Fibroblast of lung (primary cell): Measurements from ENCODE around the gene FSD1L. TPM values are rescaled to one million over a fixed set of nuclear protein-coding genes. Genes with fewer than 3 reads are reported as not detected.

Experiments
- DNase-seq, 2 donors: peaks; one replicate each; pipeline versions ENCODE4 v3.0.0 to v3.0.0-alpha.2; 2010; ENCODE audit warnings: low read depth in 2 of 2
- H2AFZ ChIP-seq: 2 replicates; pipeline ENCODE4 v1.5.1; 2012; ENCODE audit warnings: low read length, control low read depth, inconsistent platforms
- H3K27ac ChIP-seq: 2 replicates; pipeline ENCODE4 v1.5.1; 2011; ENCODE audit warnings: low read length, control low read depth; ENCODE audit not compliant: insufficient read depth
- H3K27me3 ChIP-seq: 2 replicates; pipeline ENCODE4 v1.5.1; 2011; ENCODE audit warnings: mild to moderate bottlenecking, low read length; ENCODE audit not compliant: control insufficient read depth, insufficient read depth
- H3K36me3 ChIP-seq: 2 replicates; pipeline ENCODE4 v1.5.1; 2011; ENCODE audit warnings: low read length; ENCODE audit not compliant: control insufficient read depth, insufficient read depth
- H3K4me1 ChIP-seq: 2 replicates; pipeline ENCODE4 v1.5.1; 2011; ENCODE audit warnings: low read length; ENCODE audit not compliant: control insufficient read depth, insufficient read depth; ENCODE audit errors: extremely low read depth
- H3K4me2 ChIP-seq: 2 replicates; pipeline ENCODE4 v1.5.1; 2011; ENCODE audit warnings: low read length, control low read depth; ENCODE audit not compliant: insufficient read depth; ENCODE audit errors: extremely low read depth
- H3K4me3 ChIP-seq, 4 experiments: fragments of 200-600 bp in 1 of 4; sonication (generic) in 1 of 4; replicated peaks in 1 of 4; 2 replicates each; pipeline ENCODE4 v1.5.1; 2011 to 2016; ENCODE audit warnings: low read length in 4 of 4, low read depth in 3 of 4, mild to moderate bottlenecking in 3 of 4, control low read depth in 2 of 4, inconsistent platforms in 1 of 4, mixed read lengths in 1 of 4; ENCODE audit not compliant: insufficient read depth in 1 of 4; ENCODE audit errors: control extremely low read depth in 1 of 4
- H3K79me2 ChIP-seq: 2 replicates; pipeline ENCODE4 v1.5.1; 2012; ENCODE audit warnings: mild to moderate bottlenecking, low read length, inconsistent platforms; ENCODE audit not compliant: control insufficient read depth, insufficient read depth
- H3K9ac ChIP-seq: 2 replicates; pipeline ENCODE4 v1.5.1; 2011; ENCODE audit warnings: mild to moderate bottlenecking, low read length, control low read depth; ENCODE audit not compliant: insufficient read depth
- H3K9me3 ChIP-seq: 2 replicates; pipeline ENCODE4 v1.5.1; 2012; ENCODE audit warnings: low read depth, low read length; ENCODE audit not compliant: control insufficient read depth, insufficient read depth
- H4K20me1 ChIP-seq: 2 replicates; pipeline ENCODE4 v1.5.1; 2011; ENCODE audit warnings: low read length; ENCODE audit not compliant: control insufficient read depth, insufficient read depth; ENCODE audit errors: extremely low read depth
- EZH2 ChIP-seq: IDR thresholded peaks from 2 replicates; pipeline ENCODE4 v1.5.1; 2012; ENCODE audit warnings: low read length, control low read depth, mild to moderate bottlenecking; ENCODE audit errors: missing control alignments
- polyA plus RNA-seq, 2 donors: library from polyadenylated mRNA; depleted of rRNA in 1 of 2; stranded (reverse) in 1 of 2; unstranded in 1 of 2; fragments of >200 nt; gene quantifications; 2 replicates each; pipeline ENCODE4 v1.2.1, GENCODE V29; 2011 to 2012; ENCODE audit warnings: missing spikeins in 1 of 2
- total RNA-seq: library from RNA; depleted of rRNA; stranded (reverse); fragments of >200 nt; gene quantifications from 2 replicates; pipeline ENCODE4 v1.2.1, GENCODE V29; 2014
- TF ChIP-seq, protein P1 (sequence below), 2 donors: IDR thresholded peaks in 1 of 2; conservative IDR thresholded peaks in 1 of 2; 1 replicate in 1 of 2; 2 replicates in 1 of 2; pipeline ENCODE4 v1.5.1; 2011 to 2012; ENCODE audit warnings: low read length in 2 of 2, control low read depth in 1 of 2, inconsistent platforms in 1 of 2, low read depth in 1 of 2, mild to moderate bottlenecking in 1 of 2

FSD1L gene
- total and polyA plus RNA-seq, 2 donors (not counting 1 experiment from before 2014, with no cell fraction given) = 4.0 to 6.1 TPM

GRCh38 chr9:105531530-105531929 lies 83.7 kb downstream of the FSD1L start:
- H3K36me3 ChIP-seq = no peaks in the 10 kb centered on the region
- no peaks in the 10 kb centered on the region for H3K27me3 ChIP-seq
- DNase-seq = no peak
- H3K27ac ChIP-seq = no peak overlapping the region
- H3K9me3 ChIP-seq = no peaks in the 10 kb centered on the region
- H4K20me1 ChIP-seq = no peaks in the 10 kb centered on the region
- H3K79me2 ChIP-seq = no peaks in the 10 kb centered on the region
- H3K4me1 ChIP-seq = no peaks in the 10 kb centered on the region
- H3K9ac ChIP-seq = no peak overlapping the region
- no peak overlapping the region for H3K4me2 ChIP-seq
- TF ChIP-seq, protein P1, sequence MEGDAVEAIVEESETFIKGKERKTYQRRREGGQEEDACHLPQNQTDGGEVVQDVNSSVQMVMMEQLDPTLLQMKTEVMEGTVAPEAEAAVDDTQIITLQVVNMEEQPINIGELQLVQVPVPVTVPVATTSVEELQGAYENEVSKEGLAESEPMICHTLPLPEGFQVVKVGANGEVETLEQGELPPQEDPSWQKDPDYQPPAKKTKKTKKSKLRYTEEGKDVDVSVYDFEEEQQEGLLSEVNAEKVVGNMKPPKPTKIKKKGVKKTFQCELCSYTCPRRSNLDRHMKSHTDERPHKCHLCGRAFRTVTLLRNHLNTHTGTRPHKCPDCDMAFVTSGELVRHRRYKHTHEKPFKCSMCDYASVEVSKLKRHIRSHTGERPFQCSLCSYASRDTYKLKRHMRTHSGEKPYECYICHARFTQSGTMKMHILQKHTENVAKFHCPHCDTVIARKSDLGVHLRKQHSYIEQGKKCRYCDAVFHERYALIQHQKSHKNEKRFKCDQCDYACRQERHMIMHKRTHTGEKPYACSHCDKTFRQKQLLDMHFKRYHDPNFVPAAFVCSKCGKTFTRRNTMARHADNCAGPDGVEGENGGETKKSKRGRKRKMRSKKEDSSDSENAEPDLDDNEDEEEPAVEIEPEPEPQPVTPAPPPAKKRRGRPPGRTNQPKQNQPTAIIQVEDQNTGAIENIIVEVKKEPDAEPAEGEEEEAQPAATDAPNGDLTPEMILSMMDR (conservative IDR thresholded peaks at IDR 0.05 in 1 of 2, IDR thresholded peaks at IDR 0.05 in 1 of 2; ENCODE audit: low read depth in 1 of 2, low read length in 2 of 2) = no peak
- TF ChIP-seq EZH2 = no peak
- no peak overlapping the region for H3K4me3 ChIP-seq
- H2AFZ ChIP-seq = no peak overlapping the region

- TF ChIP-seq, protein P1 (conservative IDR thresholded peaks at IDR 0.05 in 1 of 2, IDR thresholded peaks at IDR 0.05 in 1 of 2; ENCODE audit: low read depth in 1 of 2, low read length in 2 of 2) = no peak
- TF ChIP-seq EZH2 = no peak
- Histone ChIP-seq H3K9ac (no peak overlapping the region), H3K79me2 (no peaks in the 10 kb centered on the region), H4K20me1 (no peaks in the 10 kb centered on the region), H3K27me3 (no peaks in the 10 kb centered on the region), H3K4me3 (no peak overlapping the region), H2AFZ (no peak overlapping the region), H3K4me2 (no peak overlapping the region), H3K36me3 (no peaks in the 10 kb centered on the region), H3K9me3 (no peaks in the 10 kb centered on the region), H3K27ac (no peak overlapping the region), H3K4me1 (no peaks in the 10 kb centered on the region)
- no peak for DNase-seq
These were observed 88.3 kb downstream of the FSD1L start for GRCh38 chr9:105535920-105536668.

- Histone ChIP-seq H3K4me3 (no peak overlapping the region), H3K4me2 (no peak overlapping the region), H3K27ac (no peak overlapping the region), H3K9ac (no peak overlapping the region), H3K27me3 (no peaks in the 10 kb centered on the region), H3K79me2 (no peaks in the 10 kb centered on the region), H3K4me1 (no peaks in the 10 kb centered on the region), H2AFZ (no peak overlapping the region), H3K36me3 (no peaks in the 10 kb centered on the region), H4K20me1 (no peaks in the 10 kb centered on the region), H3K9me3 (no peaks in the 10 kb centered on the region)
- TF ChIP-seq EZH2 = no peak
- TF ChIP-seq, protein P1 (conservative IDR thresholded peaks at IDR 0.05 in 1 of 2, IDR thresholded peaks at IDR 0.05 in 1 of 2; ENCODE audit: low read depth in 1 of 2, low read length in 2 of 2) = peak in 1 of 2 donors; percentile 12
- peak in 1 of 2 donors; percentile 7 for DNase-seq
These were observed 91.6 kb downstream of the FSD1L start for GRCh38 chr9:105539452-105539851.
